Activated naive CD4-positive, alpha-beta T cell (primary cell): ENCODE data around the gene TNPO3.

Experiments used
- DNase-seq, 4 experiments: peaks; one replicate each; lab custom pipeline; 2025; lab: John Stamatoyannopoulos, UW

The TNPO3 gene

GRCh38 chr7:128906766-128907559, 147.9 kb downstream of the TNPO3 start:
- no peak for DNase-seq

DNA sequence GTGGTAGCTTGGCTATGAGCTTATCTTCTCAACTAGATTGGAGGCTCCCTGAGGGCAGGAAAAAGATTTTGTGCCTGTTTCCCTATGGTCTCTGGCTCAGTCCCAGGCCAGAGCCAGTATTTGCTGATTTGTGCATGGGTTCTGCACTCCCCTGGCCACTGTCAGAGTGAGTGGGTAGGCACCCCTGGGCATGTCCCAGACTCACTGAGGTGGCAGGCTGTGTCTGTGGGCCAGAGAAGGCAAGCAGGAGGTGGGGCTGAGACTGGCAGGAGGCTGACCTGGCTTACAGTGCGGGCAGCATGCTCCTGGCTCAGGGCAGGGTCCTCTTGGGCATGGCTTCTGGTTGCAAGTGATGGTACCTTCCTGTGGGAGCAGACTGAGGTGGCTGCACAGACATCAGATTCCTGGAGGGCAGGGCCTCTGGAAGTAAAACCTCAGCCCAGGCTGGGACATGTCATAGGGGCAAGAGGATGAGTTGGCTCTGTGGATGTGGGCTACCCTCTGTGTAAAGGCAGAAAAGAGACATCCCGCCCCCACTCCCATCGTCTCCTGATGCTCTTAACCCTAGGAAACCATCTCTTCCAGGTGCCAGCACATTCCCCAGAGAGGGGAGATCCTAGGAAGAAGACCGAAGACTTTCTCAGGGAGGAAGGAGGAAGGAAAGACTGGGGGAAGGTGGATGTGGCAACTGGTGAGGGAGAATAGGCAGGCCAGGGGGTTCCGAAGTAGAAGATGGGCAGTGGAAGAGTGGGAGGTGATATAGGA, 148.7 kb downstream of the TNPO3 start:
- DNase-seq, result no peak

DNA sequence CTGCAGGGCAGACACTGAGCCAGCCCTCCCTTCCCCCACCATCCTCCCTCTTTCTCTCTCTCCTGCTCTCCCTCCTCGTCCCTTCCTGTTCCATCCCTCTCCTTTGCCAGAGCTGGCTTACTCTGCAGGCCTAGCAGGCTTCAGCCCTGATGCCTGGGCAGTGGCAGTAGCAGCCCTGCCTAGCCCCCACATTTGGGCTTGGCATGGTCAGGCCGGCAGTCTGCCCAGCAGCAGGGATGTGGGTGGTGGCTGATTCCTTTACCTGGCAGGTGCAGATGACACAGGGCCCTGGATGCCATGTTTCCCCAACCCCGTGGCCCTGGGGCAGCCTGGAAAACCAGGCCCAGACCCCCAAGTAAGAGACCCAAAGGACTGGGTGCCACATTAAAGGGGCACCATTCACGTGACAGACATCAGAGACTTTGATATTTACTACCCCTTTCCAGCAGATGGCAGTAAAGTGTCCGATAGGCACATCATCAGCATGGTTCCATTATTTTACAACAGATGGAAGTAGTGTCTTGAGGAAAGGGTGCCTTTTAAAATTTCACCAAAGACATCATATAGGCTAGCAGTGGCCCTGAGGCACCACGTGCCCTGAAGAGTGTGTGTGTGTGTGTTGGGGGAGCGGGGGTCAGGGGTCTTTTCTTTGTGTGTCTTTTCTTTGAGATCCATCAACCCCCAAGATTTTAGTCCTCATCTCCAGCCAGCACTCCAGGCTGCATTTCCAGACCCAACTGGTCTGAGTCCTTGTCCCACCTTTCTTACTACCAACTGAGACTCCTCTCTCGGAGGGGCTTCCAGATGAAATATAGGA, 150.3 kb downstream of the TNPO3 start:
- DNase-seq, result no peak
